Fibroblast of skin of right biceps (primary cell): ENCODE data around the gene SLC49A3.
A peak's percentile ranks its signal among the peaks of the same experiment; 100 is the strongest.
"Not testable (repeated sequence)": the region's sequence is repeated elsewhere in the genome, so short reads cannot be mapped to it uniquely, and the experiment has no call there.

Experiments used
- DNase-seq: peaks from one replicate; pipeline ENCODE4 v3.0.0-alpha.2; 2013

SLC49A3 gene

DNA sequence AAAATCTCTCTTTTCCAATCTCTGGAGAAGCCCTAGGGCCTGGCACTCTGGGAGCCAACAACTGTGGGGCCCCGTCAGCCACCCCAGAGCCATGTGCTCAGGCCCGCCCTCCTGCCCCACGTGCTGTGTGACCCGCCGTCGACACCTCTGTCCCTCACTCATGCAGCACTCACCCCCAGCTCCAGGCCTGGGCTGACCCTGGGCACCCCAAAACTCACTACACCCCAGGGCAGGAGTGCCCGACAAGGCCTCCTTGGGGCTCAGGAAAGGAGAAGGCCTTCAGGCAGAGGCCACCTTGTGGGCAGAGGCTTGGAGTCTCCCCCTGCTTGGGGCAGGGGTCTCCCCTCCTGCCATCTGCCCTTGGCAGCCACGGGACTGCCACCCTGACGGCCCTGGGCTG lies 8.9 kb downstream of the SLC49A3 start:
- no peak for DNase-seq

DNA sequence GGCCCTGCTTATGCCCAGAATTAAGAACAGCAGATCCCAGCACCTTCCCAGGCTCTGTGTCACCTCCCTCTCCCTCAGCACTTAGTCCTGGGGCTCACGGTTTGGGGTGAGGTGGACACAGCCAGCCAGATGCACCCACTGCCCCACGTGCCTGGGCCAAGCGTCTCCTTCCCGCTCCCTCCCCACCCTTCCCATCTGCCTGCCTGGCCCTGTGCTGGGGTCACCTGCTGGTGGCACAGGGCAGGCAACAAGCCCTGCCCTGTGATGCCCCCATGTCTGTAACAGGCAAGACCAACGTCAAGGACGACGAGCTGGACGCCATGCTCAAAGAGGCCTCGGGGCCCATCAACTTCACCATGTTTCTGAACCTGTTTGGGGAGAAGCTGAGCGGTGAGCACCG lies 9.3 kb downstream of the SLC49A3 start:
- no peak for DNase-seq

DNA sequence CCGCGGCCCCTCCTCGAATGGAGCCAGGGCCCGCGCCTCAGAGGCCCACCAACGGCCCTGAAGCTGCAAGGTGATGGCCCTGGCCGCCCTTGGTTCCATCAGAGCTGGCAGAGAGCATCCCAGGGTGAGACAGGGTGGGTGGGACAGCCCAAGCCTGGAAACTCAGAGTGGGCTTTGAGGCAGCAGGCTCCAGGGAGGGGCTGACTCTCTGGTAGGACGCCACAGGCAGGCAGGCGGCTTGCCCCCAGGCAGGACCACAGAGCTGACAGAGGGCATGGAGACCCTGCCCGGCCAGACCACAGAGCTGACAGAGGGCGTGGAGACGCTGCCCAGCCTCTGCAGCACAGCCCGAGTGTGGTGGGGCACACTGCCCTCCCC lies 9.9 kb downstream of the SLC49A3 start:
- no peak for DNase-seq

GRCh38 chr4:678331-679103 lies 10.4 kb downstream of the SLC49A3 start:
- DNase-seq = no peak

DNA sequence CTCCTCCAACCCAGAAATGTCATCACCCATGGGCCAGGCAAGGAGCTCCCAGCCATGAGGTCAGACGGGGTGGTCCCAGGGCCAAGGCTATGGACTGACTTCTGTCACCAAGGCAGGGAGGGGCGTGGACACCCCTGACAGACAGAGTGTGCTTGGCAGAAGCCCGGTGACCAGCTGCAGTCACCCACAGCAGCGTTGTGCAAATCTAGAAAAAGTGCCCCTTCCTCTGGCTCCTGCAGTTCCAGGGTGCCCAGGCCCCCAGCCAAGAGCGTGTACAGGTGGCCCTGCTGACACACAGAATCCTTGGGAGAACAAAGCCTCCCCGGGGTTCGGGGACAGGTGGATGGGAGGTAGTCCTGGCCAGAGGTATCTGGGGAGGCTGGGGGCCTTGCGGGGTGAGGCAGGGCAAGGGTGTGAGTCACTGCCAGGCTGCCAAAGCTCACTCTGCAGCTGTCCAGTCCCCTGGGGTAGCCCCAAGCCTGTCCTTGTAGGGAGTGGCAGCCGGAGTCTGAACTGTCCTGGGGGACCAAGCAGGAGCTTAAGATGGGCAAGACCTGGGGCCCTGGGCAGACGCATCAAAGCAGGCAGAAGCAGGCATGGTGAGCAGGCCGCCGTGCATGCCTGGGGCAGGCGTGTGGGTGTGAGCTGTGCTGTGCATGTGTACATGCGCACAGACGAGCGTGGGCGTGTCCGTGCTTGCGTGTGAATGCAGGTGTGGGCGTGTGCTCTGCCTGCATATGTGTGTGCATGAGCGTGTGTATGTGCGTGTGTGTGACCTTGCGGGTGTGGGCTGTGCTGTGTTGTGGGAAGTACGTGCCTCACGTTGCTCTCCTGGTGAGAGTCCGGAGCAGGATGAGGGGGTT lies 11.3 kb downstream of the SLC49A3 start:
- no peak for DNase-seq

- no peak for DNase-seq
Measured at GRCh38 chr4:676871-677235, 12.1 kb downstream of the SLC49A3 start.

DNA sequence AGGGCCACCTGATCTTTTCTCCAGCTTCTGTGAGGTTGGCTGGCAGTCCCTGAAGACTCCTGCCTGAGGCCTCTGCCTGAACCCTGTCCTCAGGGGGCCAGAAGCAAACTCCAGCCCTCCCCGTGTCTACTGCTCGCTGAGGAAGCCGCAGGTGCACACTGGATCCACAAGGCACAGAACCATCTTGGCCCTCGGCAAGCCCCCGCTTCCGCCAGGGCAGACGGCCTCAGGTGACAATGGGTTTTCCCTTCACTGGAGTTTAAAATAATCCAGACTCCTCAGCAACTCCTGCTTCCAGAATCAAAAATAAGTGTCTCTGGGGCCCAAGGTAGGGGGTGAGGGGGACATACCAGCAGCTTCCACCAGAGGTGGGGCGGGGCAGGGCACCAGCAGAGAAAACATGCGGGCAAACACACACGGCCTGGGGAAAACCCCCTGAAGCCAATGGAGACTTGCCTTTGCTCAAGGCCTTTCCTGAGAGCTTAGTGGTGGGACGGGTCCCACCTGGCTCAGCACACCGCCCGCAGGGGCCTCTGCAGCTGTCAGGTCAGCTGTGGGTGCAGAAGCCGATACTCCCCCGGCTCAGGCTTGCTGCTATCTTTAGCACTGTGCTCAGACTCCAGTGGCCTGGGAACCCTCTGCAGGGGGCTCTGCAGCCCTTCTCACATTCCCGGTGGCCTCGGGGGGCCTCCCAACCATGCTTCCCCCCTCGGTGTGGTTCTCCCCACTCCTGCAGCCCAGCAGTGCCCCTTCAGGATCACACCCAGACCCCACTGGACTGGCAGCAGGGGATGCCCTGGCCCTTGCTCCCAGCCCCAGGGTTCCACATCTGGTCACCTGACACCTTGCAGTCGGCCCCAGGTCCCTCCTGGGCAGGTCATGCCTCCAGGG lies 12.7 kb downstream of the SLC49A3 start:
- DNase-seq = no peak

DNA sequence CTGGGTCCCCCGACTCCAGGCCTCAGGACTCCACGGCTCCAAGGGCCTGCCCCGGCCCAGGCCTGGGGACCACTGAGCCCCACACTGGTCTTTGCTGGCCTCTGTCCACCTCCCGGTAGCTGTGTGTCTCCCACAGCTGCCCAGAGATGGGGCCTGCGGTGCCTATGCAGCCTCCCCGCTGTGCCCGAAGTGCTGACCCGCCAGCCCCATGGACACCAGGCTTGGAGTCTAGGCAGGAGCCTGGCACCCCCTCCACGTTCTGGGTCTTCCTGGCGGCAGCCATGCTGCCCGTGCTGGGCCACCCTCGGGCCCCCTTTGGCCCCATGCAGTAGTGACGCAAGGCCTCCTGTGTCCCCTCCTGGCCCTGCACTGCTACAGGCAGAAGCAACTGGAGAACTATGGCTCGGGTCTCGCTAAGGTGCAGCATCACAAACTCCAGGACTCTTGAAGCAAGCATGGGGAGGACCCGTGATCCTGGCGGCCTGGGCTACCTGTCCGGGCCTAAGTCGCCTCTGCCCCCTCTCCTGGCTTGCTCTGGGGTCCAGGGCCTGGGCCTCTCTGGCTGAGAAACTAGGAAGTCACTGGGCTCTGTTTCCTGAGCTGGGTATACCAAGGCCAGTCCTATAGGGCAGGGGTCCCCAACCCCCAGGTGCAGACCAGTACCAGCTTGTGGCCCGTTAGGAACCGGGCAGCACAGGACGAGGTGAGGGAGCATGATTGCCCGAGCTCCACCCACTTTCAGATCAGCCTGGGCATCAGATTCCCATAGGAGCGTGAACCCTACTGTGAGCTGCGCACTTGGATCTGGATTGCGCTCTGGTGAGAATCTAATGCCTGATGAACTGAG lies 13.7 kb downstream of the SLC49A3 start:
- no peak for DNase-seq

DNA sequence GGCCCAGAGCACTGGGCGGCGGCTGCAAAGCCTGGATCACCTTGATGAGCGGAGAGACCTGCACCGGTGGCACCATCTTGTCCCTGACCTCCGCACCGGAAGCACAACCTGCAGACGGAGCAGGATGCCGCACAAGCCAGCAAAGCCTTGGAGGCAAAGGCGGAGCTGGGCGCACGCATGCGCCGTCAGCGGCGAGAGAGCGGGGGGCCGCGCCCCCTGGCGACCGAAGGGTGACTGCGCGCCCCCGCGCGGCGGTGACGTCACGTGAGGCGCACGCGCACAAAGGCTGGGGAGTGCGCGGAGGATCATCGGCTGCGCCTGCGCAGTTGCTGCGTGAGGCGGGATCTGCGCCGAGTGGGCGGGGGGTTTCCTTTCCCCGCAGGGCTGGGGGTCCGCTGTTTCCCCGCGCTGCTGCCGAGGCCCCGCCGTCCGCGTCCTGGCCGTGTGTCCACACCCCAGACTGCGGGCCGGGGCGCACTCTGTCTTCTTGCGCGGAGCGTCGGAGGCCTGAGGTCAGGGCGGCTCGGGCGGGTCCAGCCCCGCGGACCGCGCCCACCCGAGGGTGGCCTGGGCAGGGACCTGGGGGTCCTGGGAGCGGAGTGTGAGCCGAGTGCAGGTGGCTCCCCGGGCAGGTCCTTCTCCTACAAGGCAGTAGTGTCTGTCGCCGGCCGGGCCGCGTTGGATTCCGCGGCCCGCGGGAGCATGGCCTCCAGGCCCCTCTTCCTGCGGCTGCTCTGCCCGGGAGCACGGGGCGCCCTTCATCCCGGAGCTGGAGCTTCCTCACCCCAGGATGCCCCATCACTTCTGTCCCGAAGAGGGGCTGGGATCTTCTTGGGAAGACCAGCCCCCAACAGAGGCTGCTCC lies 14.5 kb downstream of the SLC49A3 start, which contains the start of the genes ATP5ME and MYL5:
Gene ATP5ME (minus strand): TSS at position 105 of the 864 bp plus-strand sequence. CDS start 29 bp downstream, at position 76.
Gene MYL5 (plus strand): TSS at position 371 of the 864 bp plus-strand sequence. CDS start 3,485 bp downstream, outside the sequence.
- peak; percentile 95 for DNase-seq

GRCh38 chr4:673349-674091 lies 15.4 kb downstream of the SLC49A3 start:
- no peak for DNase-seq

GRCh38 chr4:671769-672168 lies 17.2 kb downstream of the SLC49A3 start:
- no peak for DNase-seq

GRCh38 chr4:669806-670559 lies 19.0 kb downstream of the SLC49A3 start:
- DNase-seq = not testable (repeated sequence)

- DNase-seq = not testable (repeated sequence)
Measured at GRCh38 chr4:668219-668618, 20.7 kb downstream of the SLC49A3 start.

GRCh38 chr4:667545-667925 lies 21.4 kb downstream of the SLC49A3 start:
- no peak for DNase-seq

- no peak for DNase-seq
Measured at GRCh38 chr4:666822-667544, 22.0 kb downstream of the SLC49A3 start.

GRCh38 chr4:666436-666810 lies 22.5 kb downstream of the SLC49A3 start:
- no peak for DNase-seq

DNA sequence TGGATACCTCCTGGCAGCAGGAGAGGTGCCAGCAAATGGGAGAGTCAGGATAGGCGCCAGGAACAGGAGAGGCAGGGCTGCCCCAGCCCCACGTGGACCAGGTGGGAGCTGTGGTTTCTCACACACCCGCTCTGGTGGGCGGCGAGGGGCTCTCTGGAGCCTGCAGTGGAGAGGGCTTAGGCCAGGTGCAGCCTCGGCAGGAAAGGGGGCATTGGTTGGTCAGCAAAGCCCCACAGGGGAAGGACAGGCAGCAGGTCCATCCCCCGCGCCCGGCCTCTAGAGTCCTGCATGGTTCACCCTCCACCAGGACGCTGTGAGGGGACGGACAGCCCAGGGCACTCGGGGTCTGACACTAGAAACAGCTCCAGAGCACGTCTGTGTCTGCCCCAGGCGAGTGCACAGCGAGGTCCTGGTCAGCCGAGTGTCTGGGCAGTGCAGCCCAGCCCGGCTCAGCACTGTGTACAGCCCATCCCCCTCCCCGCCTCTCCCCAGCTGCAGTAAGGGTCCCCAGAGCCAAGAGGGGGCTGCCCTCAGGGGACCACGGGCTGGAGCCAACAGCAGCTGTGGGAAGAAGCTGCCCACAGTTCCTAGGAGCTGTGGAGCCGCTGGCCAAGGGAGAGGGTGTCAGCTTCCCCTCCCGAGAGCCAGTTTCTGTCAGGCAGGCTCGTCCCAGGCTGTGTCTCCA lies 23.1 kb downstream of the SLC49A3 start:
- no peak for DNase-seq

- no peak for DNase-seq
Measured at GRCh38 chr4:665381-665750, 23.6 kb downstream of the SLC49A3 start.
